Endometrium (tissue), 2 donors: ENCODE results near the gene GK2.

Experiments used
- FAIRE-seq: peaks from 2 replicates; lab custom pipeline; 2012; peaks lifted over from hg19 to GRCh38; lab: Jason Lieb, UNC
- donor health status: control.
- donor health status: control.

The GK2 gene

DNA sequence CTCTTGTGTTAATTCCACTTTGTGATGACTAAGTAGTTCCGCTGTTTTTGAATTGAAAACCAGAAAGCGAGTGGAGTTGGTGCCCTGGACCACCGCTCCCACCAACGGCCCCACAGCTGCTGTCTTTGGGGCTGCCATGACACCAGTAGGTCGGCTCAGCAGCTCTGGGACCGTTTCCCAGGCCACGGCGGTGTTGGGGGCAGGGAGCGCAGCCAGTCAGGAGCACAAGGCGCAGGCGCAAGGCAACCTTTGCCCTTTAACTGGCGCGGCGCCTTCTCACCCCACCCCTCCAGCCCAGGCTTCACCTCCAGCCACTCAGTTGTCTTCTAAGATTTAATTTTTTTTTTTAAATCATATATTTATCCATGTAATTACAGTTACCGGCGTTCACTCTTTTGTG is at the start of gene GK2:
Gene GK2 (minus strand): TSS at position 166 of the 400 bp plus-strand sequence. CDS start 28 bp downstream, at position 138.
- FAIRE-seq: no peak

- FAIRE-seq: no peak
Observed at GRCh38 chr4:79455216-79455615, 47.2 kb upstream of the GK2 start.

DNA sequence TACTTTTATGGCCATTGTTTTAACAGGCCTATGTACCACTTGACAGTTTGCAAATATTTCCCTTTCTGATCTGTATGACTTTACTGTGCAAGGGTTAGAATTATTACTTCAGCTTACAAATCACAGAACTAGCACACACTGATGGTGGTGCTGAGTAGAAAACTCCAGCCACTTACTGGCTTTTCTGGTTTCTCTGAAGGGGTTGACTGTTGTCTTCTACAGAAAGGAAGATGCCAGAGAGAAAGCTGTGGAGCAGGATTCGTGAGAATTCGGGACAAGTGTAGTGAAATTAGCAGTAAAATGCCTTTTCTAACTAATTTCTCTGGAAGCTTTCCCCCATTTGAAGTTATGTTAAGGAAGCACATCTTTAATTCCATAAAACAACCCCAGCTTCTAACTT is 46.6 kb upstream of the GK2 start:
- no peak for FAIRE-seq

DNA sequence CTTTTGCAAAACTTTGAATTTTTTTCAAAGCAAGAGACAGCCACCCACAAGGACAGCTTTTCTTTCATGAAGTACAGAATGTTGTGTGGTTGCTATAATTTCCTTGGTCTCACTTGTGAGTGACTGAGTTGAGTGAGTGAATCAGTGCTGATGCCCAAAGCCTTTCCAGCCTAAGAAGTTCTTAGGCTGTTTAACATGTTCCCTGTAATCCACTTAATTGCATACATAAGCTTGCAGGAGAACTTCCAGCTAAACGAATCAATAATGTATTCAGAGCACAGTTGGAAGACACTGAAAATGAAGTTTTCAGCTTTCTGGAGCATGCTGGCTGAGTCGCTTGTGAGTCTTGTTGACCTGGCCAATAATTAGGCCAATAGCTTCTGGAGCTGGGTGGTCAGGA is 42.0 kb upstream of the GK2 start:
- no peak for FAIRE-seq

GRCh38 chr4:79446145-79446544 is 38.1 kb upstream of the GK2 start:
- no peak for FAIRE-seq

GRCh38 chr4:79445371-79445781 is 37.3 kb upstream of the GK2 start:
- FAIRE-seq: no peak

GRCh38 chr4:79442422-79442821 is 34.4 kb upstream of the GK2 start:
- no peak for FAIRE-seq

- FAIRE-seq: no peak
Observed at GRCh38 chr4:79439489-79439888, 31.5 kb upstream of the GK2 start.

GRCh38 chr4:79431839-79432238 is 23.8 kb upstream of the GK2 start:
- FAIRE-seq: no peak

DNA sequence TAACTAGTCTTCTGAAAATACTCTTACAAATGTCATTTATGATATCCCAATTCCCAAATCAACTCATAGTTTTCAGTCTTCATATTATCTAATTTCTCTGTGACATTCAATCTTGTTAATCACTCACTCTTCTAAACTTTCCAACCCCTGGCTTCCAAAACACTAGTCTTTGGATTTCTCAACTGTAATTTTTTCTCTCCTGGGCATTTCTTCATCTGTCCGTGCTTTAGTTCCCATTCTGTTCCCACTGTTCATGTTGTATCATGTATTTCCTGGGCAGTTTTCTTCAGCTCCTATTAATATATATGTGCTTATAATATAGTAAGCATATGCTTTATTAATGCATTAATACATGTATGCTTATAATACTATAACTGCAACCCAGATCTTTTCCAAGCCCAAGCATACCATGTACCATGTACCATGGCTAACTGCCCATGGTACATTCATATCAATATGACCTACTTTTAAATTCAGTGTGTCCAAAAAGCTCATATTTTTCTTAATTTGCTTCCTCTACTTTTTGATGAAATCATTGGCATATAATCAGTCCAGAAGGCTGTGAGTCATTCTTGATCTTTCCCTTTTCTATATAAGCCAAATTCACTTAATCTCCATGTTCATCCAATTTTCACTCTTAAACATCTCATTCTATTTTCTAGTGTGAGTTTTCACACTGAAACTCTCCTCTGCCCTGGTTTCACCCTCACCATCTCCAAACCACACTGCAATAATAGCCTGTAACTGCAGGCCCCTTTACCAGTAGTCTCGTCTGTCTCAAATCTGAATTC is 21.3 kb upstream of the GK2 start:
- no peak for FAIRE-seq

- no peak for FAIRE-seq
Observed at GRCh38 chr4:79426989-79427388, 19.0 kb upstream of the GK2 start.

GRCh38 chr4:79425586-79425985 is 17.6 kb upstream of the GK2 start:
- peak; percentile 76 for FAIRE-seq

DNA sequence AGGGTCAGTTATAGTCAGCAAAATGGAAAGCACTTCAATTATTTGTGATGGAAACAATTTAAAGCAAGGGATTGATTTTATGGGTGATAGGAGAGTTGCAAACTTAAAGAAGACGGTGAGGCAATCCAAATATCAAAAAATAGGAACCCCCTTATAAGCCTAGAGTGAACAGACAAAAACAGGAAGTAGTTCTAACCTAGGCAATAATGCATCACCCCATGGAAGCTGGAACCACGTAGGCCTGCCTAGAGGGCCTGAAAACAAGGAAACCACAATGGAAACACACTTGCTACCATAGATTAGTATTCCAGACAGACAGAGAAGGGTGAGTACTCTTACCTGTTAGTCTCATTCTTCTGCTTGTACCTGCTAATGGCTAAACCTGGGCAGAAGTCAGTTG is 13.5 kb upstream of the GK2 start:
- FAIRE-seq: no peak

DNA sequence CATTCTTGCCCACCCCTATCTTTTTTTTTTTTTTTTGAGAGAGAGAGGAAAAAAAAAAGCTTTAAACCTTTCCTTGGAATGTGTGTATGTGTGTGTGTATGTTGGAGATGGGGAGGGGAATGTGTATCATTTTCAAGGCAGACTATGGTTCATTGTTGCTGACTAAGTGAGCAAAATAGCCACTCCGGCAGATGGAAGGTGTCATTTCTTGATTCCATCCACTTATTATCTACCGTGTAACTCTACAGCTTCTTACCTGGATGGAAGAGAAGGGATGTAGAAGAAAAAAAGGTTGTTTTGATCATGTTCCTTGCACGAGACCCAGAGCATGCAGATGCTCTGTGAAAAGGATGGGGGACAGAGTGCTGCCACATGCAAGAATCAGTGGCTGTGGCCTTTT is 5.9 kb upstream of the GK2 start:
- FAIRE-seq: no peak

DNA sequence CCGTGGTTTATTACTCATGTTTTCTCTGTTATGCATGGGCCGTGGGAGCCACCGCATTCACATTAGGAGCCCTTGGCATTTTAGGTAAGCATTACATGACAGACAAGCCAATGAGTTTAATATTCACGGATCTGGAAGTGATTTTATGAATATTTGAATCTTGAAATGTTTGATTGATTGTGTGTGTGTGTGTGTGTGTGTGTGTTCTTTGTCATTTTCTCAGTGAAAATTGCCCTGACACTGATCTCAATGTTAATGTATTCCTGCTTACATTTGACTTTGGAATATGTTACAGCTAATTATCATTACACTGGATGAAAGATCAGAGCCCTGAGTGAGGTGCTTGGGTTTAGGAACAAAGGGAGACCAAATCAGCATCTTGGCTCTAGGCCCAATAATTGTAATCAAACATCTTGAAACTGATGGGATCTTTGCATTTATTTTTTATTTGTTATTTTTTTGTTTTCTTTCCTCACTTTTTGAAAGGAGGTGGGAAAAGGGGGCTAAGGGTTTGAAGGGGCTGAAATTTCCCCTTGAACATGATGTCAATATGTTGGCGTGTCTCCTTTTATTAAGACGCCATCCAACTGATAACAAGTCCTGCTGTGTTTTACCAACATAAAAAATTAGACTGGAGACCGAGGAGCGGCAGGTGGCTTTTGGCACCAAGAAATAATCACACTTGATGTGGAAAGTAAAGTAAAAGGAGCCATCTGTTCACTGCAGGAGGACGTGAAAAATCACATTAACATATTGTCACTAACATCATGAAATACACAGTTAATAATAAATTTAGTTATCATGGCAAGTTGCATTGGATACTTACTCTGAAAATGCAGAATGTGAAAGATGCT is 5.2 kb upstream of the GK2 start:
- FAIRE-seq: no peak

DNA sequence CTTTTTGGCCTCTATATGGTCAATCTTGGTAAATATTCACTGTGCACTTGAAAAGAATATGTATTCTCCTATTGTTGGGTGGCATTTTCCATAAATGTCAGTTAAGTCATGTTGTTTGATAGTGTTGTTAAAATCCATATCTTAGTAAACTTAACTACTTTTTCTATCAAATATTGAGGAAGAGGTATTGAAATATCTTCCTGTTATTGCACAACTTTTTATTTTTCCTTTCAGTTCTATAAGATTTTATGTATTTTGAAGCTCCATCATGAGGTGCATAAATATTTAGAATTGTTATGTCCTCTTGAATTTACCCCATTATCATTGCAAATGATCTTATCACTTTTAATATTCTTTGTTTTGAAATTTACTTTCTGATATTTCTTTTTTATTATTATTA is 3.4 kb downstream of the GK2 start:
- FAIRE-seq: no peak

- no peak for FAIRE-seq
Observed at GRCh38 chr4:79403356-79403755, 4.7 kb downstream of the GK2 start.

- FAIRE-seq: no peak
Observed at GRCh38 chr4:79402332-79402851, 5.6 kb downstream of the GK2 start.

- no peak for FAIRE-seq
Observed at GRCh38 chr4:79399076-79399475, 9.0 kb downstream of the GK2 start.

DNA sequence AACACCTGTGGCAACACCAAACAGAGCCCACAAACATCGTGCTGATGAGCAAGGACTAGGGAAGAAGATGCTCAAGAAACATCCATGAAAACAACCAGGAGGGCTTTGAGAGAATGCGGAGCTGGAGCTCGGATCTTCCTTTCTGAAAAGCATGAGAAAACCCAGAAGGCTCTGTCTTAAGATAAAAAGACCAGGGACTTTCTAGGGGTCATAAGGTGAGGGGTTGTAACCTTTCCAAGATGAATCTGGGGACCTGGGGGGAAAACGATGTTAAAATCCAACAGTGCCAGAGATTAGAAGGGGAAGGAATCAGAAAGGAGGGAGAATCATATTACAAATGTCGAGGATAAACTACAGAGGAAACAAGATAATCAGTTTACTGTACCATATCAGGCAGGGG is 10.1 kb downstream of the GK2 start:
- no peak for FAIRE-seq

- no peak for FAIRE-seq
Observed at GRCh38 chr4:79396794-79397193, 11.2 kb downstream of the GK2 start.

DNA sequence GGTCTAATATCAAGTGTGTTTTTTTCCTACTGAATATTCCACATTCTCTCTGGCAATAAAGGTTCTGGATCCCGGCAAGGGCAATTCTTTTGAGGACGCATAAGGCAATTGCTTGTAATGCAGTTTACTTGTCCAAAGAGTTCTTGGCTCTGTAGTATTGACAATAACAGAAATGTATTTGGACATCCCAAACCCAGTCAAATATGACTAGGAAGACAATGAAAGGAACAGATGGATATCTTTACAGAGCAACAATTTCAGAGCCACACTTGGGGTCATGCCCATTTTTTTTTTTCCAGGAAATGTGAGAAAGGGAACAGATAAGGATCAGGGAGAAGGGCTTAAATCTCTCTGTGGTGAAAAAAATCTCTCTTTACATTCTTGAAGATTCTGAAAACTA is 12.2 kb downstream of the GK2 start:
- no peak for FAIRE-seq

DNA sequence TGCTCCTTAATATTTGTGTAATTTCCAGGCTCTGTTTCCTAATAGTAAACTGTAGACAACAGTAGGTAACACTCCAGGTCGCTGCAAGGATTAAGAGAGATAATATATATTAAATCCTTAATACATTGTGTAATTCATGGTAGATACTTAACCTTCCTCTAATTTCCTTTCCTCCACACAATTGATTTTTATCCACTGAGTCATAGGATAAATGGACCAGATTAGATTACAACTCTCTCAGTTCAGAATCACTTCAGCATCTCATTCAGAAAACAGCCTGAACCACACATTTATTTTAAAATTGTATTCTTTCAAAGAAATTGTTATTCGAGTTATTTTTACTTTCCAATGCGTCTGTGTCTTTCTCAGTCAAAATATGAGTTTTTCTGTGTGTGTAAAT is 17.1 kb downstream of the GK2 start:
- FAIRE-seq: no peak
